IPS-NIHi7 (cell line): ENCODE data around the gene AGPAT4.

Experiments
- DNase-seq: peaks from one replicate; pipeline ENCODE4 v3.0.0; 2012; ENCODE audit warnings: mixed read lengths; ENCODE audit errors: extremely low spot score

The AGPAT4 gene

DNA sequence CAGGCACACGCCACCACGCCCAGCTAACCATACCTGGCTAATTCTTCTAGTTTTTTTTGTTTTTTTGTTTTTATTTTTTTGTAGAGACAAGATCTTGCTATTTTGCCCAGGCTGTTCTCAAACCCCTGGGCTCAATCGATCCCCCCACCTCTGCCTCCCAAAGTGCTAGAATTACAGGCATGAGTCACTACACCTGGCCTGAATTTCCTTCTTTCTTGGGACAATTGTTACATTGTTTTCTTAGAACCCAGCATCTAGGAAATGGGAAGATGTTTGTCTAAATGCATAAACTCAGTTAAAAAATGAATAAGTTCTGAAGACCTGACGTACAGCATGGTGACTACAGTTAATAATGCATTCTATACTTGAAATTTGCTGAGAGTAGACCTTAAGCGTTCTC lies 10.8 kb upstream of the AGPAT4 start:
- no peak for DNase-seq

DNA sequence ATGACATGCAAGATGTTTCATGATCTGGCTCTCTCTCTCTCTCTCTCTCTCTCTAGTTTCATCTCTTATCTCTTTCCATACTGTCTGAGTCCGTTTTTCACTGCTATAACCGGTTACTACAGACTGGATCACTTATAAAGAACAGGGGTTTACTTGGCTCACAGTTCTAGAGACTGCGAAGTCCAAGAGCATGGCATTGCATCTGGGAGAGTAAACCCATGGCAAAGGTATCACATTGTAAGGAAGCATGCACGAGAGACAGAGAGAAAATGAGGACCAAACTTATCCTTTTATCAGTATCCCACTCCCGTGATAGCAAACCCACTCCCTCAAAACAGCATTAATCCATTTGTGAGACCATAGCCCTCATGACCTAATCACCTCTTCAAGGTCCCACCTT lies 7.2 kb upstream of the AGPAT4 start:
- no peak for DNase-seq

DNA sequence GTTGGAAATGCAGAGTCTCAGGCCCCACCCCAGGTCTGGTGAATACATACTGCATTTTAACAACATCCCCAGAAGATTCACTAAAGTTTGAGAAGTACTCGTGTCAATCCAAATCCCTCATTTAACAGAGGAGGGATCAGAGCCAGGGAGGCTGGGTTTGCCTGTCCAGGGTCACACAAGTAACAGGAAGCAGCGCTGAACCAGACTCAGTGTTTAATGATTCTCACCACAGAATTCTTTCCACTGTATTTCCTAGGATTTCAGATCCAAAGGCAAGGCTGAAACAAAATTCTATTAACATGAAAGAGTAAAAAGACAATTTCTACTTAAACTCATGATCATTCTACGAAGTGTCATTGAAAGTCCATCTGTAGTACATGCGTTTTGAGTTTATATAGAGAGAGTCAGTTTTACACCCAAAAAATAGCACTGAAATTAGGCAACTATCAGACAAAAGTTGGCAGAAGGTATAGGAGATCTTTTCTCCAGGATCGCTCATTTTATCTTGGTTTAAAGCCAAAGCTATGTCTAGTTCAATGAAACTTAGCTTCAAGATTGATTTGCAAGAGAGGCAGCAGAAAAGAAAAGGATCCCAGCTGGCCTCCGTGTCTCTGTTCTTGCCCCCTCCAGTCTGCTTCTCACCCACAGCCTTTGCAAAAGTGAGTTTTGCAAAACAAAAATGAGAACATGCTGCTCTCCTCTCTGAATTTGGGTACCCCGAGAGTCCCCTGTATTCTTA lies 6.0 kb upstream of the AGPAT4 start:
- no peak for DNase-seq

DNA sequence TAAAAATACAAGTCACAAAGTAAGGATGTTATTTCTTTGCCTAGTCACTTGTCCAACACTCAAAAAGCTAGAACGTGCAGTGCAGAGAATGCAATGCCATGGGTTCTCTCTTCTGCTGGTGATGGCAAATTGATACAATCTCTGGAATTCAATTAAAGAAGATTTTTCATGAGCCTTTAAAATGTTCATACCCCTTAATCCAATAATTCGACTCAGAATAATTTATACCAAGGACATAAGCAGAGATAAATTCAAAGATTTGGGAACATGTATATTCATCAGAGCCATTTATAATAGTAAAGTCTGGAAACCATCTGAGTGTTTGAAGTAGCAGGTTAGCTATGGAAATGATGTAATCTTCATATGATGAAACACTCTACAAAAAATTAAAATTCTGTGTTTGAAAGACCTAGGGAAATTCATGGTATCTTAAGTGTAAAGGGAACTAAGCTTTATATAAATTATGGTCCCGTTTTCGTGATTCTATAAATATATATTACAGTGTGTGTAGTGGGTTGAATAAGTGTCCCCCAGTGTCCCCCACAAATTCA lies 2.8 kb upstream of the AGPAT4 start:
- no peak for DNase-seq

DNA sequence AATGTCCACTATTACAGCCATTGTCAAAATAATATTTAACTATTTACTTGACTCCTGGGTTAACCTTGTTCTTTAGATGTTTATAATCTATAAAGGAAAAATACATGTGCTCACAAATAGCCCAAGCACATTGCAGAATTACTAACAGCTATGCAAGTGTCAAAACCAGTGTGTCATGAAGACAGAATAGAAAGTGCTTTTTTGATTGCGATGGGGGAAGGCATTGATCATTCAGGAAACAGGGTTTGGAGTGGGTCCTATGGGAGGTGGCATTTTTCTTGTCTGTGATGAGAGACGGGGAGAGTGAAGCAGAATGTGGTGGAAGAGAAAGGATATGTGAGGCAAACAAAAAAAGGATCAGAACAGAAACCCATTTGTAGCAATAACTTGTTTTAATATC lies 1.0 kb upstream of the AGPAT4 start:
- DNase-seq, result no peak

DNA sequence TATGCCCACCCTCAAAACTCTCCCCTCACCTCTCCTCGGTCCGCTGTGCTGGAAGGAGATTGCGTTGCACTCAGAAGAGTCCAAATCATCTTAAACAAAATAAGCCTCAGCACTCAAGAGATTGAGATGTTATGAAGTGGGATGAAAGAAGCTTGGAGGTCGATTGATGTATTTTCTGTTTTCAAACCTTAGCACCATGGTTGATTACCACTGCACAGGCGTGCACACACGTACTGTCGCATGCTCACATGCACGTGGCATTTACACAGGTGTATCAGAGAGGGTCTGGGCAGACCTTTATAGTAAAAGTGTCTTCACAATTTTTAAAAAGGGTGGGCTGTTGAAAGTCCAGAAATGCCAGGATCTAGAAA lies 612 bp upstream of the AGPAT4 start:
- DNase-seq, result no peak

DNA sequence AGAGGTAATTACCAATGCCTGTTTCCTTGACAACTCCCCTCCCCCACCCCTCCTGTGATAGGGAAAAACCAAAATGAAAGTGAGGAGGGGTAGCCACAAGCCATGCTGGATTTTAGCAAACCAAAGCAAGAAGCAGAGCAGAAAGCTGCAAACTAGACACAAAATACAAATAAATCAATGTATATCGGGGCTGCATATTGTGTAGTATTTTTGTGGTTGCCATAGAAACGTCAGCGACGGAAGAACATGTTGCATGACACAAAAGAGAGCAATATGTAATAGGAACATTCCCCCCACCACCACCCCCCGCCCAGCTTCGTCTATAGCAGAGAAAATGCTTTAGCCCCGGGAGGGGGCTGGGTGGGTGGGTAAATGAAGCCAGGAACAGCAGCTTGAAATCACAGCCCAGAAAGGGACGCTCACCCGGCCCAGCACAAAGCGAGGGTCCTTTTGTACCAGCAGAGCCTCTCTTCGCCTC lies 548 bp downstream of the AGPAT4 start:
- no peak for DNase-seq

DNA sequence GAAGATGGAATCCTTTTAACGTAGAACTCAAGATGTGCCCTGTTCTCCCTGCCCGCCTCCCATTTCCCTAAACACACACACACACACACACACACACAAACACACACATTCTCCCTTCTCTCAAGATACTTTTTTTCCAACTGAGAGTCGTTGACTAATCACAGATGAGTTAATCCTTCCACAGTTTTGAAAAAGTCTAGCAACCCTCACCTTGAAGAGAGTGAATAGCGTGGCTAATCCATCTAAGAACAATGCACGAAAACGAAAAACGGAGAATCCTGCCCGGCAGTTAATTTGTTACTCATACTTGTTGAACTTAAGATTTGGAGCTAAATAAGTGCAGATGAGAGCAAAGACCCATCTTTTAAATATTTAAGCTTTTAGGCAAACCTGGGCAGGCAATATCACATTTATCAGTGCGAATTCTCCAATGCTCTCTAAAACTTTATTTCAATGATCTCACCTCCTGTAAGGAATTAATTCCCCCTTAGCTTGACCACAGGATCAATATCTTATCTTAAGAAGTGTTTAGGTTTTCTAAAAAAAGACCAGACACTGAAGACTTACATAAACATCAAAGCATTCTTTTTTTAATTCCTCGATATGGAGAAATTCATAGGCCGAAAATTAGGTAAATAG lies 1.1 kb downstream of the AGPAT4 start:
- no peak for DNase-seq

DNA sequence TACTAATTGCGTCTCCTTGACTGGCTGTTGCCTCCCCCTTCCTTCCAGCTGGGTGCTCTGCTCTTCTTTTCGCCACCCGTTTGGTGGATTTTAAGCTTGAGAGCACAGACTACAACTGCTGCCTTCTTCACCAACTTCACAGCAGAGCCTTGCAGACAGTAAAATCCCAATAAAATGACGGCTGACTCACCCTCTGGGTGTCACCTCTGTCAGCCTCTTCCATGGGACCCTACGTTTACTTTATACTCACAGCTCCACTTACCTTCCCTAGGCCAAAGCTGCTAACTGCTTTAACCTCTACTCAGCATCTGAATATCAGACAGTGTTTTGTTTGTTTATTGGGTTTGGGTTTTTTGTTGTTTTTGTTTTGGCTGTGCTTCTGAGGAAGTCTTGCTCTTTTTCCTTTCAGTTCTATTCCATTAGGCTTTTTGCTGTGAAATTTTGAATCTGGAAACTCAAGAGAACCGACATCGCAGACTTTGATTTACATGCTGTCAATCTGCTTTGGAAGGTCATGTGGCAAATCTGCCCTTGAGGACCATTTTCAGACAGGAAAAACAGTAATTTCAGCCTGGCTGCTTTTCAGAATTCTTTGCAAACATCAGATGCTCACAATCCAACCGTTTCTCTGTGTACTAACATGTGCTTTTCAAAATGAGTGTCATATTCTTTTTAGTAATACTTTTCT lies 2.4 kb downstream of the AGPAT4 start:
- no peak for DNase-seq

DNA sequence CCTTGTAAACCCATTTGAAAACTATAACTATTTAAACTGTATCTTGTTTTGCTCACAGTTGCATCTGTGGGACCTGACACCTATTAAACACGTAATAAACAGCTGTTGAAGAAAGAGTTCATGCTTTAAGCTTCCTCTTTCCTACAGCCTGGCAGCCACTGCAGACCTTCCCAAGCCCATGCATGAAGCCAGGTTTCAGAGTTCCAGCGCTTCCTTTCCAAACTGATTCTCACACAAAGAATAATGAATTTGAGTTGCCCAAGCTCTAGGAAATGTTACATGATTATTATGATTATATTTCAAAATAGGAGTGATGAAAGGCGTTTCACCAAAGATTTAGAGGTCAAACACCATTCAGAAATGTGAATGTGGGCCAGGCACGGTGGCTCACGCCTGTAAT lies 3.7 kb downstream of the AGPAT4 start:
- no peak for DNase-seq

DNA sequence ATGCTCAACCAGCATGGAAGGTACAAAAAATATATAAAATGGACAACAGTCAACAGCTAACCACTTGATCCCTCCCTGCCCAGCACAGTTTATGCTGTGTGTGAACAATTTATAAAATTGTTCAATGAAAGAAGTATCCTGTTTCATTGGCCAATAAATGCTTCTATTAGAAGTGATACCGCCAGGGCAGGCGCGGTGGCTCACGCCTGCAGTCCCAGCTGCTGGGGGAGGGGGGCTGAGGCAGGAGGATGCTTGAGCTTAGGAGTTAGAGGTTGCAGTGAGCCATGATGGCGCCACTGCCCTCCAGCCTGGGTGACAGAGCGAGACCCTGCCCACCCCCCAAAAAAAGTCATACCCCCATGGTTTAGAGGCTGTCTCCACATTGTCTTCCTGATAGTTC lies 4.6 kb downstream of the AGPAT4 start:
- DNase-seq, result no peak

DNA sequence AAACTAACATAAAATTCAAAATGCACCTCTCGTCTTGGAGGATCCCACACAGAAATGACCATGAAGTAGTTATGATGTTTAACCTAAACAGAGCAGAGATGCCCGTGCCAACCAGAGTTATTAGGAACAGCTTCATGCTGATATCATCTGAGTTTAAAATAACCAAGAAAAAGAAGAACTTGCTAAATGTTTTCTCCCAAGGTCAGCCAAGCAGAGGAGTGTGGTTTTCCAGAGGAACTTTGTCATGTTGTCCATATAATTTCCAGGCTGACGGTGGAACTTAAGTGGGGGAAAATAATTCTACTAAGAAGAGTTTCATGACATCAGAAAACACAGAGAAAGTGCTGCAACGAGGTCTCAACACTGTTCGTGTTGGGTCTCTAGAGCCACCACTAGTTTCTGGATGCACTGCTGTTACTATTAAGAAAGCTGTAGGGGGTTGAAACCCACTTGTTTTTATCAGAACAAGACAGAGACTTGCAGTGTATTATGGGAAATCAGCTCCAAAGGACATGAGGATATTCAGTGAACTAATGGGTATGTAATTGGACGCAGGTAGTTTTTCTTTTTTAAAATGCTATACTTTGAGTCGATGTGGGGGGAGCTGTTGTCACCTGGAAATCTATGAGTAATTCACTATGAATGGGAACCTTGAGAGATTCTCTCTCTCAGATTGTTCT lies 5.2 kb downstream of the AGPAT4 start:
- DNase-seq, result no peak

DNA sequence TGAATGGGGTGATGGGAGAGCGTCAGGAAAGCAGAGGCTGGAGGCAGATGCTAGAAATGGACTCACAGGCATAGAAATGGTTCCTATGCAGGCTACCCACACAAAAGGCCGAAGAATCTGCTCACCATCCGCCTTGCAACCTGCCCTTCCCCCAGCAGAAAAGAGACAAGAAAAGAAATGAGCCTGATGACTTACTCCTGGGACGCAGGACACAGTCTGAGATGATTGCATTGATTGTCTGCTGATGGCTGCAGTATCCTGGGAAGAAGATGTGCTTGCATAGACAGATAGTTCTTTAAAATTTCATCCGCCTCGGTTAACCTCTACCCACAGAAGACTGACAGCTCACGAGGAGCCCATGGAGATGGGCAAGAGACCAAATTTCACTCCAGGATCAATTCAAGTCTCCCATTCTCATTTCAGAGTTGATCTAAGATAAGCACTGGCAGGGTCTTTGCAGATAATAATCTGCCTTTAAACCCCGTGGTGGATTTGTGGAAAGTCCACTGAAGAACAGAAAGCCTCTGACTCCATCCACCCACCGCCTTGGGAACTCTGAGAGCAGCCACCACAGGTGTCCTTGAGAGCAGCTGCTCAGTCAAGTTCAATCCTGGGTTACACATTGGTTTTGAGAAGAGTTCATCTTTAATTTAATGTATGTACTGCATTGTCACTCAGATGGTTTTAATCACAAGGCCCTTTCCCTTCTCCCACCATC lies 7.2 kb downstream of the AGPAT4 start:
- DNase-seq, result no peak

DNA sequence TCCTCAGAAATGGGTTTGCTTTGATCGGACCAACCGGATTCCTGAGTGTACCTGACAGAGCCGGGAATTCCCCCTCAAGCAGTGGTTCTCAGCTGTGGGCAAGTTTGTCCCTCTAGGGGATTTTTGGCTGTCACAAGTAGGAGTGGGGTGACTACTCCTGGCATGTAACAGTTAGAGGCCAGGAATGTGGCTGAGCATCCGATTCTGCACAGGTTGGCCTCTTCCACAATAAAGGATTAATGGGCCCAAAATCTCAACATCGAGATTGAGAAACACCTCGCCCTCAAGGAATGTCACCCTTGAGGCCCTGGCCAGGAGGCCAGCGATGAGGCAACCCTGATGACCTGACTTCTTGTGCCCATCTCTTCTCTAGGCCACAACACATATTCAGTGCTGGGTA lies 7.9 kb downstream of the AGPAT4 start:
- no peak for DNase-seq

DNA sequence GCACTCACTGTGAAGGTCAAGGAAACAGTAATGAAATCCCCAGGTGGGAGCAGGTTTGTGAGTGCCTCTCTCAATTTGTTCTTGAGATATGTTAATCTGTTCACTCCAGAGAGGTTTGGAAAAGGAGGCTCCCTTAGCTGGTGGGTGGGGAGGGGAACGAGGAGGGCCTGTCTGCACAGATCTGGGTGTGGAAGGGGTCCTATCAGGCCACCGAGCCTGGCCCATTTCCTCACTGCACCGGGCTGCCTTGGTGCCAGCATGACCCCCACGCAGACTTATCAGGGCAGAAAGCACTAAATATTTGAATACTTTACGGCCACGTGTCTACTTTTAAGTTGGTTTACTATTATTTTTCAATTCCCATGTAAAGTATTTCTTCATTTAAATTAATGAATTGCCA lies 8.3 kb downstream of the AGPAT4 start:
- DNase-seq, result no peak

DNA sequence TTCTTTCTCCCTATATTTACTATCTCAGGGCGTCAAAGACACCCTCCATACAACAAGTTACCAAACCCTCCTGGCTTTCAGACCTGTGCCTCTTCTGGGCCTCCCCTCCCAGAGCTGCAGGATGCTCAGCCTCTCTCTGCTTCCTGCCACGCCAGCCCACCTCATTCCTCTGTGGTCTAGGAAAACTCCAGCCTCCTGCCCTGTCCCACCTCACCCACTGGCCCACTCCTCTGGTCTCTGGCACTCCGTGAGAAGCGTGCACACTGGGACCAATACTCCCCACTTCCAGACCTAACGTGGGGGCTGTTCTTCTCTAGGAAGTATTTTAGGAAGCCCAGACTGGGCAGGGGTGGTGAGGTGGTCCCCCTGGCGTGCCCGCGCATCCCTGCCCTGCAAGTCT lies 9.7 kb downstream of the AGPAT4 start:
- no peak for DNase-seq

DNA sequence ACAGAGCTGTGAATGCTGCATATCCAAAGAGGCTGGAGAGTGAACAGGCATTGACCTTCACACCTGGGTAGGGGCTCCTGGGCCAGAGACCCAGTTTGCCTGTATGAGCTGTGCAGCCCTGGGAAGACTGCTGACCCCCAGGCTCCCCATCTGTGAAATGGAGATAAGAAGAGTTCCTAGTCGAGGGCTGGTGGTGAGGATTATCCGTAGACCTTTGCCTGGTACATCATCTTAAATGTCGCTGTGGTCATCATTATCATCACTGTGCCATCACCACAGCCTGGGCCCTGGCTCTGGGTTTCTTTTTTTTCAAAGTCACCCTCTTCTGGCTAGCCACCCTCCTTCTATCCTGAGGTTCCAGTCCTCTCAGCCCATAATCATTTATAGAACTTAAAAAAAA lies 12.0 kb downstream of the AGPAT4 start:
- no peak for DNase-seq

DNA sequence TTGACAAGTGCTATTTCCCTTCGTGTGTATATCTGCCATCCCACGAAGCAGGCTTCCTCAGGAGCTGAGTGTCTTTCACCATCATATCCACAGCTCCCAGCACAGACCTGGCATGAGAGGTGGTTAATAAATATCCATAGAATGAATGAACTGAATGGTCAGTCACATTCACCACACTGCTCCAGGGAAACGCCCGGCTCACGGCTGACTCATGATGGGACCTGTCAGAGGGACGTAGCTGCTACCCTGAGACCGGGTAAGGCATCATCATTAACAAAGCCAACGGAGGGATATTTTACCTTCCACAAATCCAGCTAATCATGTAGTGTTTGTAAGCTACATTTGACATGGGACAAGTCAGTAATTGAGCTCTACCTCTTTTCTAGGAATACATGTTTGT lies 12.5 kb downstream of the AGPAT4 start:
- no peak for DNase-seq

DNA sequence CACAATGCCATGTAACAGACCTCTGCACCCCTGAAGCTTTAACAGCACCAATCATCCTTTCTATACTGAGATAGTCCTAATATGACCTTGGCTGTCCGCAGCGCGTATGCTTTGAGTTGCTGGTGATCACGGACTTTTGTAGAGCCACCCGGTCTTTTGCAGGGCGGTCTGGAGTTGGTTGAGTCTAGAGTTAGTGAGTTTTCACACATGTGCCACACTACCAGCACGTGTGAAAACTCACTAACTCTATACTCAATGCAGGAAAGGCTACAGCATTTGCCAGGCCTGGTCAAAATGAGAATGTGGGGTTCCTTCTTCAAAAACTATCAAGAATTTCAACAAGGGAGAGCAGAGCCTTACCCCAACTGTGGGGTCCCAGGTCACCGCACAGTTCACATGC lies 14.6 kb downstream of the AGPAT4 start:
- no peak for DNase-seq

DNA sequence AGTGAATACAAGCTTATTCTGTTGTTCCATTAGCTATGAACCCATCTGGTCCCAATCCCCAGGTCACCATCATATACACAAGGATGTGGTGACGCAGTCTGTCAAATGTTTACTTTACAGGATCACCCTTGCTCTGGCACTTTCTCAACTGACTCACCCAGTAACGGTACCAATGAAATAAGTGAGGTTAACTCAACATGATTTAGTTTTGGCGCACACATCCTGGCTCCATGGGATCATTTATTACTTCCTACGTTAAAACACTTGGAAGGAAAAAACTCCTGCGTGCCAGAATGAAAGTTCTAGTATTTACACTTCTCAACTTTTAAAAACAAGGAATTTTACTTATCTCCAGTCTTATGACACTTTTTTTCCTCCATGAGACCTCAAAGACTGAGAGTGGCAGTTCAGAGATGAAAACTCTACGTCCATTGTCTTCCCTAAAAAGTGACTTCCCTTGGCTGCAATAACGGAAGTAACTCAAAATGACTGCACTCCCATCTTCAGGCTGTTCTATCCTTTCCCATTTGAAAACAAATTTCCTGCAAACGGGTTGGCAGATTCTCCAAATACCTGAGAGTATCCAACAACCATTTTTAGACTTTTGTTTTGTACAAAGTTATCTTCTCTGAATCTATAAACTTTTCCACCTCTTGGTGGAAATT lies 15.9 kb downstream of the AGPAT4 start:
- DNase-seq, result no peak

DNA sequence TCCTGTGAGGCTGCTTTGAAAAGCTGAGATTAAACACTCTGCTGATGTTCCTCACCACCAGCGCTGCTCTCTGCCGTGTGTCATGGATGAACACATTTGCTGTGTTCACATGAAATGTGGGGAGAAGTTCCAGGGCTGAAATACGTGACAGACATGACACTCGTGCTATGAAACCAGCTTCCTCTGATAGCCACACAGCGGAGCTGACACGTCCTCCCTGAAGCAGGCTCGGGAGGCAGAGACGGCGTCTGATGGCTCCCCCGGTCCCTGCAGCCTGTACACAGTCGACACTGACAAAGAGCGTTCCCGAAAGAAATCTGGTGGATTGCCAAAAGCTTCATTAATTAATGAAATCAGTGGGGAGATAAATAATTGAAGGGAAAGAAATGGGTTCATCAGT lies 17.5 kb downstream of the AGPAT4 start:
- DNase-seq, result no peak
